ENCODE data around the gene FANCD2.
A peak's percentile ranks its signal among the peaks of the same experiment; 100 is the strongest.
"Not testable (repeated sequence)": the region's sequence is repeated elsewhere in the genome, so short reads cannot be mapped to it uniquely, and the experiment has no call there.

Gene FANCD2

GRCh38 chr3:10015461-10015904, 10.8 kb upstream of the FANCD2 start:
- peak; percentile 12 for DNase-seq

DNA sequence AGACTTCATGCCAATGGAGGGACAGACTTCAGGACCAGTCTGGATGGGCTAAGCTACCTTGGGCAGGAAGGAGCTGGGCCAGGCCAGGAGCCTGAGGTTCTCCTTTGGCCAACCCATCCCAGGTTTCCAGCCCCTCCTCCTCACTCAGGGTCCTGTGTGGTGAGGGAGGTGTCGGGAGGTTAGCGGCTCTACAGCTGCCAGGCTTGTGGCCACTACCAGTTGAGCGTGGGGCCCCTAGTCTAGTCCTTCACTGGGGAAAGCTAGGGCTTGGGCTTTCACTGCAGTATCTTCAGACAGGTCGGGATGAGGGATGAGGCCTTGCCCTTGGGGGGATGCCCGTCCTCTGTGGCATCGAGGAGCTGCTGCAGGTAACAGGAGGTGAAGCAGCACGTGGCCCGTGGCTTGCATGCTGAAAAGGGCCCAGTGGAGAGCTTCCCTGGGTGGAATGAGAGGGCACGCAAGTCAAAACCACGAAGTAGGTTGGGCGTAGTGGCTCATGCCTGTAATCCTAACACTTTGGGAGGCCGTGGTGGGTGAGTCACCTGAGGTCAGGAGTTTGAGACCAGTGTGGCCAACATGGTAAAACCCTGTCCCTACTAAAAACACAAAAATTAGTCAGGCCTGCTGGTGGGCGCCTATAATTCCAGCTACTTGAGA, 8.5 kb upstream of the FANCD2 start:
- no peak for DNase-seq

GRCh38 chr3:10018806-10019205, 7.4 kb upstream of the FANCD2 start:
- DNase-seq: not testable (repeated sequence)

DNA sequence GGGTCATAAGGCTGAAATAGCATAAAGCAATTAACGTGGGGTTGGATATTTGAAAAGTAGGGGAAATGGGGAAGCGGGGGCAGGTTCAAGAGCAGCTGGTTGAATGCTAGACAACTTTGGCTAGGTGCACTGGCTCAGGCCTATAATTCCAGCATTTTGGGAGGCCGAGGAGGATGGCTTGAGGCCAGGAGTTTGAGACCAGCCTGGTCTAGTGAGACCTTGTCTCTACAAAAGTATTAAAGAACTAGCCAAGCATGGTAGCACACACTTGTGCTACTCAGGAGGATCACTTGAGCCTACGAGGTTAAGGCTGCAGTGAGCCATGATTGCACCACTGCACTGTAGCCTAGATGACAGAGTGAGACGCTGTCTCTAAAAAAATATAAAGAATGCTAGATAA, 6.9 kb upstream of the FANCD2 start:
- DNase-seq: no peak

DNA sequence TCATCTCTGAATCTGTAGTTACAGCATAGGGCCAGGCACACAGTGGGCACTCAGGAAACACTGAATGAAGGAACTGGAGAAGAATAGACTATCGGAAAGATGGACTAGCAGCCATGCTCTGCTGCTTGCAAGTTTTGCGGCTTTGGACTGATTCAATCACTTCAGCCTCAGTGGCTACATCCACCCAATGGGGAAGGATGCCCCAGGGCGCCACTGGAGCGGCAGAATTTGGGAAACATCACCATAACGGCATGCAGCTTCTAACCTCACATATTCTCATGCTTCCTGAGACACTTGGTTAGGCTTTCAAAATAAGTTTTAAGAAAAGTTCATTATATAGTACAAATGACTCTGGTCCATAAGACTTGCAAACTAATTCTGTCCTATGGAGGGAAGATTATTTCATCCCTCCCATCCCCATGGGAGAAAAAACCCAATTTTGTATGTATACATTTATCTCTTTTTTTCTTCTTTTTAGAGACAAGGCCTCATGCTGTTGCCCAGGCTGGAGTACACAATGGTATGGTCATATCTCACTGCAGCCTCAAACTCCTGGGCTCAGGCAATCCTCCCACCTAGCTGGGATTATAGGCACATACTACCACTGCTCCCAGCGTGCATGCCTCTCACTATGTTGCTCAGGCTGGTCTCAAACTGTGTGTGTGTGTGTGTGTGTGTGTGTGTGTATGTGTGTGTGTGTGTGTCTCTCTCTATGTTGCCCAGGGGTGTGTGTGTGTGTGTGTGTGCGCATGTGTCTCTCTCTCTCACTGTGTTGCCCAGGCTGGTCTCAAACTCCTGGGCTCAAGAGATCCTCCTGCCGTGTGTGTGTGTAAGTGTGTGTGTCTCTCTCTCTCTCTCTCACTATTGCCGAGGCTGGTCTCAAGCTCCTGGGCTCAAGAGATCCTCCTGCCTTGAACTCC, 4.1 kb upstream of the FANCD2 start:
- no peak for DNase-seq

DNA sequence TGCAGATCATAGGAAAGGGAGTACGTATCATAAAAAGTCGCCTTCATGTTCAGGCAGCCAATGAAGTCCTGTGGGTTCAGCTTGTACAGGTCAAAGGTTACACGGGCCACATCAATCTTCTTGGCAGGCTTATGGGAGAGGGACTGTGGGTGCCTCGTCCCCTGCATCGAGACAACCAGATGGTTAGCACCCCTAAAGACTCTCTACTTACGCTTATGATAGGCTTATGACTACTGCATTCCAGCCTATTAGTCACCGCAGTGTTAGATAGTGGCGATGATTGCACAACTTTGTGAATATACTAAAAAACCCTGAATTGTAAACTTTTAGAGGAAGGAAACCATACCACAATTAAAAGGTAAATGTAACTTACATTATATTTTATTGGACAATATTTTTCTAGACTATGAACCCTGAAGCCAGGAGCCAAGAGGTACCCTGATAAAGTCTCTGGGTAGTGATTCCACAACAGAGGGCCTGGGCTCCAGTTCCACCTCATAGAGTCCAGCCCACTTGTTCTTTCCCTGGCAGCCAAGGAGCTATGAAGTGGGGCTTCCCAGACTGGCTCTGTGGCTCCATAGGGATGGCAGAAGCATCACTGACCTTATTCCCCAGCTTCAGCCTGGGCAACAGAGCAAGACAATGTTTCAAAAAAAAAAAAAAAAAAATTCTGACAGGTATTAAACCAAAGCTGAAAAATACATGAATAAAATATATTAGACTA, 2.5 kb upstream of the FANCD2 start:
- DNase-seq: no peak

GRCh38 chr3:10025205-10026083, 793 bp upstream of the FANCD2 start:
- peak; percentile 34 for DNase-seq

- DNase-seq: no peak
Measured at GRCh38 chr3:10041034-10041433, 14.8 kb downstream of the FANCD2 start.

GRCh38 chr3:10047876-10048275, 21.6 kb downstream of the FANCD2 start:
- no peak for DNase-seq

DNA sequence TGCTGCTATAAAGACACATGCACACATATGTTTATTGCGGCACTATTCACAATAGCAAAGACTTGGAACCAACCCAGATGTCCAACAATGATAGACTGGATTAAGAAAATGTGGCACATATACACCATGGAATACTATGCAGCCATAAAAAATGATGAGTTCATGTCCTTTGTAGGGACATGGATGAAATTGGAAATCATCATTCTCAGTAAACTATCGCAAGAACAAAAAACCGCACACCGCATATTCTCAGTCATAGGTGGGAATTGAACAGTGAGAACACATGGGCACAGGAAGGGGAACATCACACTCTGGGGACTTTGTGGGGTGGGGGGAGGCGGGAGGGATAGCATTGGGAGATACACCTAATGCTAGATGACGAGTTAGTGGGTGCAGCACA, 26.8 kb downstream of the FANCD2 start:
- not testable (repeated sequence) for DNase-seq

DNA sequence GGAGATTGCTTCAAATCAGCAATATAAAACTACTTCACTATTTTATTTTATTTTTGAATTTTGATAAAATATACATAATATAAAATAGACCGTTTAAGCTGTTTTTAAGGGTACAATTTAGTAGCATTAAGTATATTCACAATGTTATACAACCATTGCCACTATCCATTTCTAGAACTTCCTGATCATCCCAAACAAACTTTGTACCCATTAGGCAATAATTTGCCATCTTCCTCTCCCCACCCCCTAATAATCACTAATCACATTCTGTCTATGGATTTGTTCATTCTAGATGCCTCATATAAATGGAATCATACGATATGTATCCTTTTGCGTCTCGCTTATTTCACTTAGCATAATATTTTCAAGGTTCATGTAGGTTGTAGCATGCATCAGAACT, 28.9 kb downstream of the FANCD2 start:
- no peak for DNase-seq

GRCh38 chr3:10070077-10070476, 43.8 kb downstream of the FANCD2 start:
- DNase-seq: not testable (repeated sequence)

GRCh38 chr3:10074666-10075065, 48.4 kb downstream of the FANCD2 start:
- DNase-seq: no peak

- no peak for DNase-seq
Measured at GRCh38 chr3:10081871-10082270, 55.6 kb downstream of the FANCD2 start.

GRCh38 chr3:10085738-10086137, 59.5 kb downstream of the FANCD2 start:
- DNase-seq: no peak

- no peak for DNase-seq
Measured at GRCh38 chr3:10088256-10088655, 62.0 kb downstream of the FANCD2 start.

DNA sequence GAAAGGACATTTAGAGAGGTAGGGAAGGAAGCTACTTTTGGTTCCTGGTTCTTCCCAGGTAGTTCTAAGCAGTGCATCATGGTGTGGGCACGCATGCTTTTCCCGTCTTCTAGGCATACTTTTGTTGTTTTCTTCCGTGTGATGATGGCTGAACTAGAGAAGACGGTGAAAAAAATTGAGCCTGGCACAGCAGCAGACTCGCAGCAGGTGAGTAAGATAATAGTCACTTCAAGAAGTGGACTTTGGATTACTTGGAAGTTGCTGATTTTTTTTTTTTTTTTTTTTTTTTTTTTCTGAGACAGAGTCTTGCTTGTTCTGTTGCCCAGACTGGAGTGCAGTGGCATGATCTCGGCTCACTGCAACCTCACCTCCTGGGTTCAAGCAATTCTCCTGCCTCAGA, 63.9 kb downstream of the FANCD2 start:
- no peak for DNase-seq

DNA sequence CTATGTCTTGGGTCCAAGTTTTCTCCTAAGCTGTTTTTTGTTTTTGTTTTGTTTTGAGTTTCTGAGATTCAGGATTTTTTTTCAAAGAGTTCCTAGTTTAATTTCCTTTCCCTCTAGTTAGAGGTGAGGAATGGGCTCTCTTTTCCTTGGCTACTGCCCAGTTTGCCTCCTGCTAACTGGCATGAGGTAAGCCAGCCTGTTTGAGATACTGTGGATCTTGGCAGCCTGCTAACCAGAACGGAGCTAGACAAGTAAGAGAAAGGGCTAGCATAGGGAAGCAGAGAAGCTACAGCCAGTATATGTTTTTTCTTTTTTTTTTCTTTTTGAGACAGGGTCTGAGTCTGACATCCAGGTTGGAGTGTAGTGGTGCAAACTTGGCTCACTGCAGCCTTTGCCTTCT, 64.5 kb downstream of the FANCD2 start:
- DNase-seq: not testable (repeated sequence)

DNA sequence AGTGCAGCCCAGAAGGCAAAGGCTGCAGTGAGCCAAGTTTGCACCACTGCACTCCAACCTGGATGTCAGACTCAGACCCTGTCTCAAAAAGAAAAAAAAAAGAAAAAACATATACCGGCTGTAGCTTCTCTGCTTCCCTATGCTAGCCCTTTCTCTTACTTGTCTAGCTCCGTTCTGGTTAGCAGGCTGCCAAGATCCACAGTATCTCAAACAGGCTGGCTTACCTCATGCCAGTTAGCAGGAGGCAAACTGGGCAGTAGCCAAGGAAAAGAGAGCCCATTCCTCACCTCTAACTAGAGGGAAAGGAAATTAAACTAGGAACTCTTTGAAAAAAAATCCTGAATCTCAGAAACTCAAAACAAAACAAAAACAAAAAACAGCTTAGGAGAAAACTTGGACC, 65.2 kb downstream of the FANCD2 start:
- not testable (repeated sequence) for DNase-seq

- DNase-seq: no peak
Measured at GRCh38 chr3:10093678-10094077, 67.4 kb downstream of the FANCD2 start.

DNA sequence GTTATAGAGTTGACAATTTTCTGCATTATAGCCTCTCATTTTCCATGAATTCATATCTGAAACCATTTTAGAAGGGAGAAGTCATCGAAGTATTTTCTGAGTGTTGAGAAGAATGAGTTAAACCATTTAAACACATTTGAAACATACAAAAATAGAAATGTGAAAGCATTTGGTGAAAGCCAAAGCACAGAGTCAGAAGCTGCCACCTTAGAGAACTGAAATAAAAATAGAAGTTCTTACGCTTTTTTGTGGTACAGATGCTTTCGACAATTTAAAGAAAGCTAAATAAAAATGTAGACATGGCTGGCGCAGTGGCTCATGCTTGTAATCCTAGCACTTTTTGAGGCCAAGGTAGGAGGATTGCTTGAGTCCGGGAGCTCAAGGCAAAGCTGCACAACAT, 72.8 kb downstream of the FANCD2 start:
- DNase-seq: no peak

DNA sequence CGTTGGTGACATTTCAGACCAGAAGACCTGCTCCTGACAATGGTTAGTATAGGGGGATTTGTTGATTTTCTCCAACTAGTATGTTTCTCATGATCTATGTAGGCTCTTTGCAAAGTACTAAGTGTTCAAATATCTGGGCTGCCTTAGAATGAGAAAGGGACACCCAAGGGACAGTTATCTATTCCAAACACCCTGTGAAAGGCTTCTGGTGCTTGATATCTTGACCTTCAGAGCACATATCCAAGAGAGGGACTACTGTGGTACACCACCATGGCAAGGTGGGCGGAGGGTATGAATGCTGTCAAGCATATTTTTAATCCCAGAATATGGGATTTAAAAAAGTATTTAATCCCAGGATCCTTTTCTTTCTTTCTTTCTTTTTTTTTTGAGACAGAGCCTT, 80.7 kb downstream of the FANCD2 start:
- no peak for DNase-seq

GRCh38 chr3:10108091-10108490, 81.9 kb downstream of the FANCD2 start, which contains the start of gene FANCD2OS:
Gene FANCD2OS, minus strand, starts transcription at chr3:10108255. Its CDS starts 3,481 bp downstream, at chr3:10104774.
- DNase-seq: no peak

Measured in NCI-H69 (cell line).